ENCODE data around the gene RPP14. TPM values are rescaled to one million over a fixed set of nuclear protein-coding genes. Genes with fewer than 3 reads are reported as not detected.

The RPP14 gene
- total RNA-seq, 1 experiment from 2014 or later: 13.2 TPM

- CTCF ChIA-PET: no interaction called here
Observed at GRCh38 chr3:58366699-58367098, 60.7 kb downstream of the RPP14 start.

GRCh38 chr3:58369038-58369437 is 63.0 kb downstream of the RPP14 start:
- BruUV-seq (replicated peaks): no TSS peak
- Histone ChIP-seq H3K4me3 (no peak overlapping the region), H3K27ac (no peak overlapping the region), H3F3A (ENCODE audit: insufficient read depth, low read depth) (no peaks in the 10 kb centered on the region), H2AFZ (no peak overlapping the region), H3K79me2 (ENCODE audit: low read depth) (no peaks in the 10 kb centered on the region), H3K36me3 (ENCODE audit: low read depth) (no peaks in the 10 kb centered on the region), H3K9me2 (ENCODE audit: insufficient read depth) (no peaks in the 10 kb centered on the region), H3K27me3 (ENCODE audit: insufficient read depth, low read depth) (no peaks in the 10 kb centered on the region), H3K4me1 (replicated peaks; ENCODE audit: insufficient read depth) (no peaks in the 10 kb centered on the region), H4K20me1 (ENCODE audit: insufficient read depth) (no peaks in the 10 kb centered on the region), H3K4me2 (no peak overlapping the region), H3K9me3 (ENCODE audit: insufficient read depth, low read depth) (no peaks in the 10 kb centered on the region)
- intact Hi-C loops (cut with micrococcal nuclease; ENCODE audit: unreplicated experiment): no loop called here
- TF ChIP-seq, protein P1, sequence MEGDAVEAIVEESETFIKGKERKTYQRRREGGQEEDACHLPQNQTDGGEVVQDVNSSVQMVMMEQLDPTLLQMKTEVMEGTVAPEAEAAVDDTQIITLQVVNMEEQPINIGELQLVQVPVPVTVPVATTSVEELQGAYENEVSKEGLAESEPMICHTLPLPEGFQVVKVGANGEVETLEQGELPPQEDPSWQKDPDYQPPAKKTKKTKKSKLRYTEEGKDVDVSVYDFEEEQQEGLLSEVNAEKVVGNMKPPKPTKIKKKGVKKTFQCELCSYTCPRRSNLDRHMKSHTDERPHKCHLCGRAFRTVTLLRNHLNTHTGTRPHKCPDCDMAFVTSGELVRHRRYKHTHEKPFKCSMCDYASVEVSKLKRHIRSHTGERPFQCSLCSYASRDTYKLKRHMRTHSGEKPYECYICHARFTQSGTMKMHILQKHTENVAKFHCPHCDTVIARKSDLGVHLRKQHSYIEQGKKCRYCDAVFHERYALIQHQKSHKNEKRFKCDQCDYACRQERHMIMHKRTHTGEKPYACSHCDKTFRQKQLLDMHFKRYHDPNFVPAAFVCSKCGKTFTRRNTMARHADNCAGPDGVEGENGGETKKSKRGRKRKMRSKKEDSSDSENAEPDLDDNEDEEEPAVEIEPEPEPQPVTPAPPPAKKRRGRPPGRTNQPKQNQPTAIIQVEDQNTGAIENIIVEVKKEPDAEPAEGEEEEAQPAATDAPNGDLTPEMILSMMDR (conservative IDR thresholded peaks at IDR 0.05): no peak
- TF ChIP-seq EZH2 (IDR thresholded peaks at IDR 0.05; ENCODE audit: low read depth): no peak
- no peak for DNase-seq
- POLR2A ChIA-PET (ENCODE audit: unreplicated experiment): no interaction called here
- CTCF ChIA-PET: no interaction called here

More at GRCh38 chr3:58366699-58367098, 60.7 kb downstream of the RPP14 start:
- no peak overlapping the region for H2AFZ ChIP-seq
- no peaks in the 10 kb centered on the region for H3K9me3 ChIP-seq (ENCODE audit: insufficient read depth, low read depth)
- H3K27me3 ChIP-seq (ENCODE audit: insufficient read depth, low read depth): no peaks in the 10 kb centered on the region
- H3F3A ChIP-seq (ENCODE audit: insufficient read depth, low read depth): no peaks in the 10 kb centered on the region; the same call in 1 of the 2 replicates
- H3K4me2 ChIP-seq: no peak overlapping the region
- H4K20me1 ChIP-seq (ENCODE audit: insufficient read depth): no peaks in the 10 kb centered on the region
- no peak for DNase-seq
- TF ChIP-seq EZH2 (IDR thresholded peaks at IDR 0.05; ENCODE audit: low read depth): no peak
- TF ChIP-seq, protein P1 (conservative IDR thresholded peaks at IDR 0.05): no peak
- no peak overlapping the region for H3K4me3 ChIP-seq
- H3K4me1 ChIP-seq (replicated peaks; ENCODE audit: insufficient read depth): no peaks in the 10 kb centered on the region
- H3K9me2 ChIP-seq (ENCODE audit: insufficient read depth): no peaks in the 10 kb centered on the region
- intact Hi-C loops (cut with micrococcal nuclease; ENCODE audit: unreplicated experiment): no loop called here
- BruUV-seq (replicated peaks): no TSS peak
- H3K79me2 ChIP-seq (ENCODE audit: low read depth): no peaks in the 10 kb centered on the region
- H3K27ac ChIP-seq: no peak overlapping the region
- no peaks in the 10 kb centered on the region for H3K36me3 ChIP-seq (ENCODE audit: low read depth)
- POLR2A ChIA-PET (ENCODE audit: unreplicated experiment): no interaction called here

Other genes starting within 250 kb of the RPP14 start
- gene DNASE1L3, start 95.3 kb upstream of the RPP14 start, total RNA-seq (2021): not detected in 2 replicates
- 6.5 and 6.7 TPM in 2 replicates for gene ABHD6, start 68.5 kb upstream of the RPP14 start, total RNA-seq (2021)
- gene HTD2, start 275 bp downstream of the RPP14 start, total RNA-seq (2021): 6.2 and 7.4 TPM in 2 replicates
- gene PXK, start 26.6 kb downstream of the RPP14 start, total RNA-seq (2021): 3.3 and 4.4 TPM in 2 replicates
- 69.8 and 70.7 TPM in 2 replicates for gene PDHB, start 127.6 kb downstream of the RPP14 start, total RNA-seq (2021)
- 7.8 and 10.3 TPM in 2 replicates for gene KCTD6, start 185.9 kb downstream of the RPP14 start, total RNA-seq (2021)
- 2.8 and 3.5 TPM in 2 replicates for gene ACOX2, start 230.9 kb downstream of the RPP14 start, total RNA-seq (2021)

All from PC-9 (cell line).